ENCODE data around the gene ACAA2. TPM values are rescaled to one million over a fixed set of nuclear protein-coding genes. Genes with fewer than 3 reads are reported as not detected.

The ACAA2 gene
- polyA plus RNA-seq (2013), result 35.9 and 37.6 TPM in 2 replicates

GRCh38 chr18:49813319-49814146 is at the start of gene ACAA2:
Gene ACAA2 (minus strand): TSS chr18:49813533. CDS start chr18:49813484, 49 bp downstream.
- Histone ChIP-seq H4K12ac (ENCODE audit: low read depth, low read length) (peak within 1 kb of the TSS; percentile 94), H3K27ac (ENCODE audit: low read depth, low read length) (peak within 1 kb of the TSS; percentile 73), H3K14ac (ENCODE audit: low read length) (peak within 1 kb of the TSS; percentile 79), H3K9me3 (ENCODE audit: insufficient read depth, low read depth, low read length) (peaks cover 1% of the 10 kb centered on the region), H2AFZ (ENCODE audit: insufficient read depth, low read length, poor library complexity) (peak within 1 kb of the TSS; percentile 97), H4K91ac (ENCODE audit: low read depth, low read length) (peak within 1 kb of the TSS; percentile 87), H2BK5ac (ENCODE audit: low read depth, low read length, poor library complexity) (peak within 1 kb of the TSS; percentile 74), H2BK12ac (ENCODE audit: low read length) (peak within 1 kb of the TSS; percentile 50), H3K36me3 (ENCODE audit: control insufficient read depth in 1 of 2, insufficient read depth in 2 of 2, low read length in 2 of 2) (no peaks in the 10 kb centered on the region), H3K79me2 (ENCODE audit: control insufficient read depth, insufficient read depth, low read length, poor library complexity) (peaks cover 13% of the 10 kb centered on the region), H4K8ac (ENCODE audit: low read depth, low read length) (peak within 1 kb of the TSS; percentile 89), H3K4me2 (ENCODE audit: low read length) (peak within 1 kb of the TSS; percentile 75), H3K9ac (ENCODE audit: low read length) (peak within 1 kb of the TSS; percentile 84), H3K4me3 (ENCODE audit: low read depth, low read length) (peak within 1 kb of the TSS; percentile 78), H3K79me1 (ENCODE audit: low read length) (peaks cover 14% of the 10 kb centered on the region), H3K4ac (ENCODE audit: low read depth, low read length) (peak within 1 kb of the TSS; percentile 78), H3K4me1 (ENCODE audit: control insufficient read depth in 1 of 2, insufficient read depth in 2 of 2, low read length in 2 of 2) (peaks cover 0 to 4% of the 10 kb centered on the region in 2 experiments), H3K18ac (ENCODE audit: low read length) (peak within 1 kb of the TSS; percentile 76), H2AK5ac (ENCODE audit: low read length) (no peak within 1 kb of the TSS), H3K27me3 (ENCODE audit: insufficient read depth, low read length) (no peaks in the 10 kb centered on the region), H2BK120ac (ENCODE audit: insufficient read depth, low read length, poor library complexity) (peak within 1 kb of the TSS; percentile 78), H3K23ac (ENCODE audit: low read length) (no peak within 1 kb of the TSS)
- no CpG with 5 or more reads among the region's 74 CpGs for WGBS (ENCODE audit: extremely low coverage, insufficient coverage, insufficient read length)
- peak; percentile 63 to 85 for DNase-seq

- Histone ChIP-seq H2AK5ac (ENCODE audit: low read length) (no peak overlapping the region), H4K8ac (ENCODE audit: low read depth, low read length) (no peak overlapping the region), H3K18ac (ENCODE audit: low read length) (no peak overlapping the region), H3K27ac (ENCODE audit: low read depth, low read length) (no peak overlapping the region), H3K4ac (ENCODE audit: low read depth, low read length) (no peak overlapping the region), H3K4me3 (ENCODE audit: low read depth, low read length) (no peak overlapping the region), H4K12ac (ENCODE audit: low read depth, low read length) (no peak overlapping the region), H4K91ac (ENCODE audit: low read depth, low read length) (no peak overlapping the region), H3K4me2 (ENCODE audit: low read length) (no peak overlapping the region), H3K23ac (ENCODE audit: low read length) (no peak overlapping the region), H3K79me1 (ENCODE audit: low read length) (no peaks in the 10 kb centered on the region), H3K14ac (ENCODE audit: low read length) (no peak overlapping the region), H3K36me3 (ENCODE audit: control insufficient read depth in 1 of 2, insufficient read depth in 2 of 2, low read length in 2 of 2) (peaks cover 0 to 4% of the 10 kb centered on the region in 2 experiments), H3K4me1 (ENCODE audit: control insufficient read depth in 1 of 2, insufficient read depth in 2 of 2, low read length in 2 of 2) (peaks cover 3 to 13% of the 10 kb centered on the region in 2 experiments), H2AFZ (ENCODE audit: insufficient read depth, low read length, poor library complexity) (no peak overlapping the region), H2BK120ac (ENCODE audit: insufficient read depth, low read length, poor library complexity) (no peak overlapping the region), H3K9ac (ENCODE audit: low read length) (no peak overlapping the region), H2BK5ac (ENCODE audit: low read depth, low read length, poor library complexity) (no peak overlapping the region), H3K79me2 (ENCODE audit: control insufficient read depth, insufficient read depth, low read length, poor library complexity) (no peaks in the 10 kb centered on the region), H3K9me3 (ENCODE audit: insufficient read depth, low read depth, low read length) (no peaks in the 10 kb centered on the region), H3K27me3 (ENCODE audit: insufficient read depth, low read length) (no peaks in the 10 kb centered on the region), H2BK12ac (ENCODE audit: low read length) (no peak overlapping the region)
- no CpG with 5 or more reads among the region's 13 CpGs for WGBS (ENCODE audit: extremely low coverage, insufficient coverage, insufficient read length)
- DNase-seq, result no peak
These were observed 49.5 kb upstream of the ACAA2 start for GRCh38 chr18:49862656-49863385.

GRCh38 chr18:49861659-49862058 is 48.3 kb upstream of the ACAA2 start:
- Histone ChIP-seq H3K36me3 (ENCODE audit: control insufficient read depth in 1 of 2, insufficient read depth in 2 of 2, low read length in 2 of 2) (peaks cover 0 to 4% of the 10 kb centered on the region in 2 experiments), H3K18ac (ENCODE audit: low read length) (no peak overlapping the region), H3K9me3 (ENCODE audit: insufficient read depth, low read depth, low read length) (no peaks in the 10 kb centered on the region), H4K8ac (ENCODE audit: low read depth, low read length) (no peak overlapping the region), H2BK120ac (ENCODE audit: insufficient read depth, low read length, poor library complexity) (no peak overlapping the region), H3K27ac (ENCODE audit: low read depth, low read length) (no peak overlapping the region), H3K4me2 (ENCODE audit: low read length) (no peak overlapping the region), H3K4ac (ENCODE audit: low read depth, low read length) (no peak overlapping the region), H3K9ac (ENCODE audit: low read length) (no peak overlapping the region), H3K79me1 (ENCODE audit: low read length) (no peaks in the 10 kb centered on the region), H3K23ac (ENCODE audit: low read length) (no peak overlapping the region), H4K12ac (ENCODE audit: low read depth, low read length) (no peak overlapping the region), H3K79me2 (ENCODE audit: control insufficient read depth, insufficient read depth, low read length, poor library complexity) (no peaks in the 10 kb centered on the region), H2AK5ac (ENCODE audit: low read length) (no peak overlapping the region), H2BK12ac (ENCODE audit: low read length) (no peak overlapping the region), H3K14ac (ENCODE audit: low read length) (no peak overlapping the region), H2AFZ (ENCODE audit: insufficient read depth, low read length, poor library complexity) (no peak overlapping the region), H4K91ac (ENCODE audit: low read depth, low read length) (no peak overlapping the region), H3K4me3 (ENCODE audit: low read depth, low read length) (no peak overlapping the region), H2BK5ac (ENCODE audit: low read depth, low read length, poor library complexity) (no peak overlapping the region), H3K4me1 (ENCODE audit: control insufficient read depth in 1 of 2, insufficient read depth in 2 of 2, low read length in 2 of 2) (peaks cover 2 to 6% of the 10 kb centered on the region in 2 experiments), H3K27me3 (ENCODE audit: insufficient read depth, low read length) (no peaks in the 10 kb centered on the region)
- WGBS (ENCODE audit: extremely low coverage, insufficient coverage, insufficient read length), result no CpG with 5 or more reads among the region's 3 CpGs
- peak in 1 of 2 donors; percentile 26 for DNase-seq

DNA sequence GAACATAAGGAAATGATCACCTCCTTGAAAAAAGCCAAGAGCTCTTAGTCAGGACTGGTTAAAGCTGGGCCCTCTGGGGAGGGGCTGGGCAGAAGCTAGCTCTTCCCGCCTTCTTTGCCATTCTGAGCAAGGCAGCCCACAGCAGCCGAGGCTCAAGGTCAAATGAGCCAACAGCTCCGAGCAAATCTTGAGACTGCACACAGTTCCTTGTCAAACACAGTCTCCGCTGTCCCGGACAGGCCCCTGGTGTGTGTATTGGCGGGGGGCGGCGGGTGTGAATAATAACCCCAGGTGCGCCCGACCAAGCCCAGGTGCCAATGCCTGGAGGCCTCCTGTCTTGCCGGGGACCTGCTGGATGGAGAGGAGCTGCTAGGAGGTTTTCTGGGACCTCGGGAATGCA is 46.4 kb upstream of the ACAA2 start:
- WGBS (ENCODE audit: extremely low coverage, insufficient coverage, insufficient read length), result no CpG with 5 or more reads among the region's 12 CpGs

More for the DNA sequence above, 46.4 kb upstream of the ACAA2 start:
- H2BK120ac ChIP-seq (ENCODE audit: insufficient read depth, low read length, poor library complexity), result no peak overlapping the region
- no peaks in the 10 kb centered on the region for H3K79me2 ChIP-seq (ENCODE audit: control insufficient read depth, insufficient read depth, low read length, poor library complexity)
- no peak overlapping the region for H3K4ac ChIP-seq (ENCODE audit: low read depth, low read length)
- no peak overlapping the region for H2BK12ac ChIP-seq (ENCODE audit: low read length)
- no peak overlapping the region for H4K8ac ChIP-seq (ENCODE audit: low read depth, low read length)
- H4K12ac ChIP-seq (ENCODE audit: low read depth, low read length), result no peak overlapping the region
- no peak overlapping the region for H4K91ac ChIP-seq (ENCODE audit: low read depth, low read length)
- H2AFZ ChIP-seq (ENCODE audit: insufficient read depth, low read length, poor library complexity), result no peak overlapping the region
- peaks cover 2 to 7% of the 10 kb centered on the region in 2 experiments for H3K36me3 ChIP-seq (ENCODE audit: control insufficient read depth in 1 of 2, insufficient read depth in 2 of 2, low read length in 2 of 2)
- no peak overlapping the region for H3K9ac ChIP-seq (ENCODE audit: low read length)
- no peak for DNase-seq
- H3K27me3 ChIP-seq (ENCODE audit: insufficient read depth, low read length), result no peaks in the 10 kb centered on the region
- H3K14ac ChIP-seq (ENCODE audit: low read length), result no peak overlapping the region
- no peak overlapping the region for H2BK5ac ChIP-seq (ENCODE audit: low read depth, low read length, poor library complexity)
- H3K18ac ChIP-seq (ENCODE audit: low read length), result no peak overlapping the region
- H3K4me3 ChIP-seq (ENCODE audit: low read depth, low read length), result no peak overlapping the region
- no peak overlapping the region for H2AK5ac ChIP-seq (ENCODE audit: low read length)
- H3K27ac ChIP-seq (ENCODE audit: low read depth, low read length), result no peak overlapping the region
- peaks cover 0 to 3% of the 10 kb centered on the region in 2 experiments for H3K4me1 ChIP-seq (ENCODE audit: control insufficient read depth in 1 of 2, insufficient read depth in 2 of 2, low read length in 2 of 2)
- no peaks in the 10 kb centered on the region for H3K9me3 ChIP-seq (ENCODE audit: insufficient read depth, low read depth, low read length)
- no peak overlapping the region for H3K4me2 ChIP-seq (ENCODE audit: low read length)
- H3K23ac ChIP-seq (ENCODE audit: low read length), result no peak overlapping the region
- no peaks in the 10 kb centered on the region for H3K79me1 ChIP-seq (ENCODE audit: low read length)
